Measurements from ENCODE around the gene TUBB3.
"Not testable (repeated sequence)": the region's sequence is repeated elsewhere in the genome, so short reads cannot be mapped to it uniquely, and the experiment has no call there.

The TUBB3 gene

GRCh38 chr16:89922884-89923639, at the start of gene TUBB3:
TUBB3 (plus strand) TSS chr16:89923342; CDS start chr16:89923402, 60 bp downstream.
- no peak for DNase-seq (ENCODE audit: low read depth)

- DNase-seq (ENCODE audit: low read depth) = peak; percentile 89
Measured at GRCh38 chr16:89873972-89874689, 49.0 kb upstream of the TUBB3 start.

- DNase-seq (ENCODE audit: low read depth) = not testable (repeated sequence)
Measured at GRCh38 chr16:89879123-89879522, 44.0 kb upstream of the TUBB3 start.

DNA sequence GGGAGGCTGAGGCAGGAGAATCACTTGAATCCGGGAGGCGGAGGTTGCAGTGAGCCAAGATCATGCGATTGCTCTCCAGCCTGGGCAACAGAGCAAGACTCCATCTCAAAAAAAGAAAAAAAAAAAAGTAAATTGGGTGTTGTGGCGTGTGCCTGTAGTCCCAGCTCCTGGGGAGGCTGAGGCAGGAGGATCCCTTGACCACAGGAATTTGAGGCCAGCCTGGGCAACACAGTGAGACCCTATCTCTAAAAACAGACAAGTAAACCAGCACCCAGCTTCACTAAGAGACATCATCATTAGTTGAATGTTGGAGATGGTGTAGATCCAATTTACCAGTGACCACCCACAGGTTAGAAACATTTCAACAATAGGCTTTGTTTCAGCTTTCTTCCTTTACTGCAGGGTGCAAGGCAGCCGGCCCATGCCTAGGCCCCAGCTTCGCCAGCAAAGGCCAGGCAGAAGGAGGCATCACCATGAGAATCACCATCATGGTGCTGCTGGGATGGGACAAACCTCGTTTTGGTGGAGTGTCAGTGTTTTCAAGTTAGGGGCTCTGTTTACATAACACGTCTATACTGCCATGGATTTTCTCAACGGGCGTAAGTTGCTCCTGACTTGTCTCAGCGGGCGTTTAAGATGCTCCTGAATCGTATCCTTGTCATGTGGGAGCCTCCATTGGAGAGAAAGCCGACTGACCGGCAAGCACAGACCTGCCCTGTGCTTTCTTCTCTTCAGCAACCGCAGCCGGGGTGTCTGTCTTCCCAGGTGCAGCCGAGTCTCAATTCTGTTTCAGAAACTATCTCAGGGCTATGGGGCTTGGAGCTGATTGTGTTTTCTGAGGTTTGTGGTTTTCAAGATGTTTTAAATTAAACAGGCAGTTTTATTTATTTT, 42.4 kb upstream of the TUBB3 start:
- DNase-seq (ENCODE audit: low read depth) = no peak

DNA sequence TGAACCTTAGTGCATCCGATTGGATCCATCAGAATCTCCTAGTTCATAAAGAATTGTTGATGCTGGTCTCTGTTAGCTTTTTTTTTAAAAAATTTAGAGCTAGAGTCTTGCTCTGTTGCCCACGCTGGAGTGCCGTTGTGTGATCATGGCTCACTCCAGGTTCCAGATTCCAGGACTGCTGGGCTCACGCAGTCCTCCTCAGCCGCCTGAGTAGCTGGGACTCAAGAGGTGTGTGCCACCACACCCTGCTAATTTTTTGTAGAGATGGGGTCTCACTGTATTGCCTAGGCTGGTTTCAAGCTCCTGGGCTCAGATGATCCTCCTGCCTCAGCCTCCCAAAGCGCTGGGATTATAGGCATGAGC, 41.8 kb upstream of the TUBB3 start:
- no peak for DNase-seq (ENCODE audit: low read depth)

DNA sequence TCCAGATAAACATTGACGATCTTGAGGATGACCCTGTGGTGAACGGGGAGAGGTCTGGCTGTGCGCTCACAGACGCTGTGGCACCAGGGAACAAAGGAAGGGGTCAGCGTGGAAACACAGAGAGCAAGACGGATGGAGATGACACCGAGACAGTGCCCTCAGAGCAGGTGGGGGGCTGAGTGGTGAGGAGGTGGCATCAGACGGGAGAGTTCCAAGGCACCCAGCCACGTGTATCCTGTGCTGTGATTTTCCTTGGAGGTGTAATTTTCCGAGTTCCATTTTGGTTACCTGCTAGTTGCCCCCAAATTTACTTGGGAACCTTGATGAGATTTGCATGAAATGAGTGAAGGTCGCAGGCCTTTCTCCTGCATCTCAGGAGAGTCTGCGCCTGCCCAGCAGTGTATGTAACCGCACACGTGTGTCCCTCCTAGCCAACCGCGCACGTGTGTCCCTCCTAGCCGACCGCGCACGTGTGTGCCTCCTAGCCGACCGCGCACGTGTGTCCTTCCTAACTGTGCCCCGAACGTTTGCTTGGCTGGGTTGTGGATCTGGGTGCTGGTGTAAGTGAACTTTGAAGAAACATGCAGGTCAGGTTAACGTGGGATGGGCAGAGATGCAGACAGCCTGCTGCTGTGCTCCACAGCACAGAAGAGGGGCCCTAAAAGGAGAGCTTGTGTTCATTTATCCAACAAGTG, 39.6 kb upstream of the TUBB3 start:
- DNase-seq (ENCODE audit: low read depth) = no peak

GRCh38 chr16:89884041-89884421, 39.1 kb upstream of the TUBB3 start:
- DNase-seq (ENCODE audit: low read depth) = no peak

DNA sequence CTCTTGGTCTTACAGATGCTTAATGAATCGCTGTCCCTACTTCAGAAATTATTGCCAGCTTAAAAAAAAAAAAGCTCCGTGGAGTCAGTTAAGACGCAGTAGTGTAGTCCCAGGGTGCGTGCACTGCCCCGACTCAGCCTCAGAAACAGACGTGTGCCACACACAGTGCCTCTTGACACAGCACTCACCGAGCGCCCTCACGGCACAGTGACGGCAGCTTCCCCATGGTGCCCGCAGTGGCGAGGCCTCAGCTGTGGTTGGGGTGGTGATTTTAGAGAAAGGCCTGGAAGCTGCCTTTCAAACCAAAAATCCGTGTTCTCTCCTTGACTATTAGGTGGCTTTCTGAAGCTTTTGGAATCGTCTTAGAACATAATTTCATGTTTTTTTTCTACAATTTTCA, 35.9 kb upstream of the TUBB3 start:
- no peak for DNase-seq (ENCODE audit: low read depth)

DNA sequence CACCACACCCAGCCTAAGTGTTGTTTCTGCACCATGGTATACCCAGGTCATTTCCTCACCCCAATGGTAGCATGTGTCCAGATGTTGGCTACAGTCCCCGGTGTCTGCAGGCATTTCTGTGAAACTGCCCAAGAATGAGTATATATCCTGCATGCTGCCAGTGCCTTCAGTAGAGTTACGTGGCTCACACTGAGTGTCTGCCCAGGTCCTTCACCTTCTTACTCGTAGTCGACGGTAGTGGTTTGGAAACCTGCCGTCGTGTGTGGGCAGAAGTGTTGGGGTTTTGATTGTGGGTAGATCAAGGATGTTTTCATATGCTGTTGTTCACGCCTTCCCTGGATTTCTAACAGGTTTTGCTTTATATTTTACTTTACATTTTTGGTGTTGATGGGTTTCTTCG, 32.9 kb upstream of the TUBB3 start:
- no peak for DNase-seq (ENCODE audit: low read depth)

DNA sequence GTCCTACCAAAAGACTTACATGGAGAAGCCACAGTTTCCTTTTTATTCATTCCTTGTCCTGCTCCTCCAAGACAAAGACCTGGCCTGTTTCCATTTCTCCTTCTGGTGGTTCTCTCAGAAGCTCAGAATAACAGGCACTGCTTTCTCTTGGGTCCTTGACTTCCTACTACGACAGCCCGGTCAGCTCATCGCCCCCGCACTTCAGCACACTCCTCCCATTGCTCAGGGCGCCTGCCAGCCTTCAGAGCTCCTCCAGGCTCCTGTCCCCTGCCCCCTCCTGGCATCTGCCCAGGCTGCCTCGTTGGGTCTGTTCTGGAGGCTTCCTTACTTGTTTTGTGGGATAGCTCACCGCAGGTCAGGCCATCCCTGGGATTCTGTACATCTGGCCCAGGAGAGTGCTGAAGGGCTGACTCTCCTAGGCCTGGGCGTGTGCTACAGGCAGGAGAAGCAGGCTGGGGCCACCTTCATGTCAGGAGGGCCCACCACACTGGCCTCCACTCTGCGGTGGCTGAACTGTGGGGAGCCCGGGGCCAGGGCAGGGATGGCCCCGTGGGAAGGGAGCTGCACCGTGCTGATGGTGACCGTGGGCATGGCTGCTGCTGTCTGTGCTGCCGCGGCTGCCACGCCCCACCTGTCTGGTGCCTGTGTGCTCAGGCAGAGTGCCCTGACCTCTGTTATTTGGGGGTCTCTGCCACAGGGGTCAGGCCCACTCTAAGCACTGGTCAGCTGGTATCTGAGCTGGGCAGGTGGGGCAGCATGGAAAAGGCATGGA, 32.1 kb upstream of the TUBB3 start:
- DNase-seq (ENCODE audit: low read depth) = no peak

DNA sequence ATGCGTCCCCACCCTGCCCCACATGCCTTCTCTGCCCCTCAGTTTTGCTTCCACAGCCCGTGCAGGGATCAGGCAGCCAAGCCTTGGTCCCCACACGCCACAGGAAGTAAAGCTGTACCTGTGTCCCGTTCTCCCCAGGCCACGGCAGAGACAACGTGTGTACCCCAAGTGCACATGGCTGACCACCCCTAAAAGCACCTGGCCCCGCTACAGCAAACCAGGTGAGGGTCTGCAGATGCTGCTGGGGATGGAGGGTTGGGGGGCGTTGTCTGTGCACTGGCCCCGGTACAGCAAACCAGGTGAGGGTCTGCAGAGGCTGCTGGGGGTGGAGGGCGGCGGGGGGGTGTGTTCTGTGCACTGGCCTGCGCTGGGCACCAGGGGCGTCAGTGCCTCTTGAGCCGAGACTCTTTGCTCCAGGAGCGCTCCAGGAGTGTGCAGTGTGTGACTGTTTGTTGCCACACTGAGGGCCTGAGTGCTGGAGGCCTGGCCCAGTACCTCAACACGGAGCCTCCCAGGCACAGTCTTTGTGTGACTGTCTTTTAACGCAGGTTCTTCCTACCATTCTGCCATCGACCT, 31.0 kb upstream of the TUBB3 start:
- no peak for DNase-seq (ENCODE audit: low read depth)

DNA sequence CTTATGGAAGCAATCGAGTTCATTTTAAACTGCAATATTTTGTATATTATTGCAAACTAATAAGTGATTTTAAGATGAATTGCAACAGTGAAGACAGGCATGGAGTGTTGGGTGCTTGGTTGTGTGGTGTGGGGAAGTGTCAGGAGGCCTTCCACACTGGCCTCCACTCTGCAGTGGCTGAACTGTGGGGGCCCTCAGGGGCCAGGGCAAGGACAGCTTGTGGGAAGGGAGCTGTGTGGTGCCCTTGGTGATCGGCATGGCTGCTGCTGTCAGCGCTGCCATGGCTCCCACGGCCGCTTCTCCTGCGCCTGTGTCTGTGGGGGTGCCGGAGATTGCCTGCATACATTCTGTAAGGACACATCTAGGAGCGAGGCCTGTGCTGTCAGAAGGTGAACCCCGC, 30.5 kb upstream of the TUBB3 start:
- DNase-seq (ENCODE audit: low read depth) = no peak

- no peak for DNase-seq (ENCODE audit: low read depth)
Measured at GRCh38 chr16:89893642-89894548, 29.2 kb upstream of the TUBB3 start.

DNA sequence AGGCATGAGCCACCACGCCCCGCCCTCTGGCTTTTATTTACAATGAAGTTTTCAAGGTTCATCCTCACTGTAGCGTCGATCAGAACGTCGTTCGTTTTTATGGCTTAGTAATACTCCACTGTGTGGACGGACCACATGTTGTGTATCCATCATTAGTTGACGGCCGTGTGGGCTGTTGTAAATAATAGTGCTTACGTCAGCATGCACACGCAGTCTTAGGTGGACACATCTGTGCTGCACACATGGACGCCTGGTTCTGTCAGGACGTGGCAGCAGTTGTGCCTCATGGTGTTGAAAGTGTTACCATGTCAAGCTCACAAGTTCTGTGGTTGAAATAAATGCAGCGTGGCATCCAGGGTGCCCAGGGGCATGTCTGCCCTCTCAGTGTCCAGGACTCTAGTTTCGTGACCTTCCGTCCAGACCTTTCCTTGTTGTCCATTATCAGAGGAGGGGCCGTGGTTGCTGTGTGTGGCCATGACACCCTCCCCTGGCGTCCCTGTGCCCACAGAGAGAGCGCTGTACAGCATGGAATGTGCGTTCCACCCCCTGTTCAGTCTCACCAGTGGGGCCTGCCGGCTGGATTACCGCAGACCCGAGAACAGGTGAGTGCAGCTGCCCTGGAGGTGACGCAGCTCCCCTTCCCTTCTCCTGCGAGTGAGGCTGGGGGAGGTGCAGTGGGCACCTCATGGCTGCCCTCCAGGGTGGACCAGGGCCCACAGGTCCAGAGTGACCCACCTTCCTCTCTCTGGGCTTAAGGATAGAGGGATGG, 27.5 kb upstream of the TUBB3 start:
- DNase-seq (ENCODE audit: low read depth) = no peak

DNA sequence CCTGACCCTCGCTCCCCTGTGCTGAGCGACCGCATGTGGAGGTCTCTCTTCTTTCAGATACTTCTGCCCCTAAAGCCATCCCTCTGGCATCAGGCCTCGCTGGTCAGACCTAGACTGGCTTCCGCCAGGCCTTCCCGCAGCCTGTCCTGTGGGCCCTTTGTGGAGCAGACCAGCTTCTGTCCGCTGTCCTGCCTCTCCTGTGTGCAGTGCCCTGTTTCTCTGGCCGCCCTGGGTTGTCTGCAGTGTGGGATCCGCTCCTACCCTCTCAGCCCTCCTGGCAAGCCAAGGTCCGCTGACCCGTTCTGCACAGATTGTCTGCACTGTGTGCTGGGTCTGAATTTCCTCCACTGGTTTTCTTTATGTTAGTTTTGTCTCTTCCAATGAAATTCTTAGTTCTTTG, 25.9 kb upstream of the TUBB3 start:
- DNase-seq (ENCODE audit: low read depth) = no peak

- DNase-seq (ENCODE audit: low read depth) = no peak
Measured at GRCh38 chr16:89898201-89898967, 24.8 kb upstream of the TUBB3 start.

DNA sequence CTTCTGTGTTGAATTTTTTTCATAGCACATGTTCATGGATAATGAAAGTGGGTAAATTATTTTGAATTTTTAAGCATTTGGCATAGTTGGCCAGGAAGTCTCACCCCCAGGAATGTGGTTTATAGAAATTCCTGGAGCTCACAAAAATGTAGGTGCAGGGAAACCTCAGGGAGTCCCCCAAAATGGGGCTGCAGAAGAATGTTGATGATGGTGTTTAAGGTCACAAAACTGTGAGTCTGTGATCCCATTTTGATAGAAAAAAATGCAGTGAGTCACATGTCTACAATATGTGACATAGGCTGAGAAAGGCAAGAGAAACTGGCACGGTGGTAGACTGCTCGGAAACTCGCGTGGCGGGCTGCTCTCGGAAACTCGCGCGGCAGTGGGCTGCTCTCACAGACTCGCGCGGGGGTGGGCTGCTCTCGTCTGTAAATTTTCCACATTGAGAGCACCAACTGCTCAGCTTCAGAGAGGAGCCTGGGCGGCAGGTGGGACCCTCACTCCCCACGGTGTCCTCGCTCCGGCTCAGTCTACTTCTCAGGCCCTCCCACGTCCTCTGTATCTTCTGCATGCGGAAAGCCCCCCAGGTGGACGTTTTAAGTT, 23.2 kb upstream of the TUBB3 start:
- DNase-seq (ENCODE audit: low read depth) = no peak

DNA sequence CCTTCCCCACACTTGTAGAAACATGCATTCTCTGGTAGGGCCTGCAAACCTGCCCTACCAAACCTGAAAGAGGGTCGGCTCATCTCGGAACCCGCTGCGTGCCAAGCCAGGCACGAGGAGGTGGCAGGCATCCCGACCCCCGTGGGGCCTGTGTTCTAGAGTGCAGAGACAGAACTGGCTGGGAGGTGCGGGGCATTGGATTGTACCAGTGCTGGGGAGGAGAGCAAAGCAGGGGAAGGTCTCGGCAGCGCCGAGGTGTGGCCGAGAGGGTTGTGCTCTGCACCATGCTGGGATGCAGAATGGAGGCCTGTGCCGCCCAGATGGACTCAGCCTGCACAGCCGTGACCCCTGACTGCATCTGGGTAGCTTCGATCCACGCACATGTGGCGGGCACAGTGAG, 22.3 kb upstream of the TUBB3 start:
- no peak for DNase-seq (ENCODE audit: low read depth)

Data from activated gamma-delta T cell treated with anti-CD3 and anti-CD28 coated beads, Interleukin-2, amount 50 U/mL, for 16 hours (primary cell).